ENCODE measurements around the gene RAB11B.
"Not testable (repeated sequence)": the region's sequence is repeated elsewhere in the genome, so short reads cannot be mapped to it uniquely, and the experiment has no call there.

DNA sequence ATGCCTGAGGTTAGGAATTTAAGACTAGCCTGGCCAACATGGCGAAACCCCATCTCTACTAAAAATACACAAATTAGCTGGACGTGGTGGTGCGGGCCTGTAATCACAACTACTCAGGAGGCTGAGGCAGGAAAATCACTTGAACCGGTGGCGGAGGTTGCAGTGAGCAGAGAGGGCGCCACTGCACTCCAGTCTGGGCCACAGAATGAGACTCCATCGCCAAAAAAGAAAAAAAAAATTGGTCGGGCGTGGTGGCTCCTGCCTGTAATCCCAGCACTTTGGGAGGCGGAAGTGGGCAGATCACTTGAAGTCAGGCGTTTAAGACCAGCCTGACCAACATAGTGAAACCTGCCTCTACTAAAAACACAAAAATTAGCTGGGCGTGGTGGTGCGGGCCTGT lies 20.6 kb downstream of the RAB11B start:
- not testable (repeated sequence) for TF ChIP-seq EZH2phosphoT487 (IDR thresholded peaks at IDR 0.05; ENCODE audit: insufficient read depth, low read depth); EZH2 (IDR thresholded peaks at IDR 0.05; ENCODE audit: insufficient read depth, poor library complexity, severe bottlenecking)

Data from GM23248 (cell line).